Measurements from ENCODE around the gene AMH. TPM values are rescaled to one million over a fixed set of nuclear protein-coding genes. Genes with fewer than 3 reads are reported as not detected.

The AMH gene
- total RNA-seq, 1 experiment from 2014 or later: 21.9 TPM

DNA sequence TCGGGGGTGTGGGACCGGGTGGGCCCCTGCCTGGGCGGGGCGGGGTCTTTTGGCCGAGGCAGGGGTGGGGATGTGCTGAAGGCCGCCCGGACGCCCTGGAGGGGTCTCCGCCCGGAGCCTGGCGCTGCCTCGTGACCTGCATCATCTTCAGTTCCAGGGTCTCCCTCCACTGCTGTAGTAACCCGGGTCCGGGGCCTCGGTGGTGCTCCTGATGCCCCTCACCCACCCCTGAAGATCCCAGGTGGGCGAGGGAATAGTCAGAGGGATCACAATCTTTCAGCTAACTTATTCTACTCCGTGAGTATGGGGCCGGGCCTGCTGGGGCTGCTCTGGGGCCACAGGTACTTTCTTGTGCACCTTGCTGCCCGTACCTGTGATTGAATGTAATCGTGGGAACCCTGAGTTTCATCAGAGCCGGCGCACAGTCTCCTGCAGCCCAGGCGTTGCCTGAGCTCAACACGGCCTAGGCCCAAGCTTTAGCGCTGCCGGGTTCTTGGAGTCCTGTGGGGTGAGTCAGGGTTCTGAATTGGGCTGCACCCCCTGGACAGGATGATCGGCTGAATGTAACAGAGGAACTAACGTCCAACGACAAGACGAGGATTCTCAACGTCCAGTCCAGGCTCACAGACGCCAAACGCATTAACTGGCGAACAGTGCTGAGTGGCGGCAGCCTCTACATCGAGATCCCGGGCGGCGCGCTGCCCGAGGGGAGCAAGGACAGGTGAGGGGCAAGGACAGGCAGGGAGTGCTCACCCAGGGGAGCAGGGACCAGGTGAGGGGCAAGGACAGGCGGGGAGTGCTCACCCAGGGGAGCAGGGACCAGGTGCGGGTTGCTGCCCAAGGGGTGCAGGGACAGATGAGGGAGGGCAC is 22.3 kb downstream of the AMH start:
- Histone ChIP-seq H3K4me1 (ENCODE audit: control insufficient read depth, insufficient read depth, low read length) (peaks cover 15% of the 10 kb centered on the region), H3K27ac (ENCODE audit: low read length) (peak overlapping the region; percentile 74), H3K27me3 (ENCODE audit: control insufficient read depth, insufficient read depth, low read length) (no peaks in the 10 kb centered on the region), H3K9me3 (ENCODE audit: control insufficient read depth, insufficient read depth, low read depth, low read length) (no peaks in the 10 kb centered on the region), H3K36me3 (ENCODE audit: control insufficient read depth, insufficient read depth, low read length) (peaks cover 7% of the 10 kb centered on the region; the same call in 1 of the 2 replicates), H3K4me3 (ENCODE audit: low read depth in 2 of 2, low read length in 2 of 2) (peak overlapping the region; percentile 71 to 89)
- intact Hi-C loops (cut with micrococcal nuclease; ENCODE audit: unreplicated experiment): loop anchor here (2.0 kb wide), 1 partner anchor 35 kb away; the partner anchor contains the start of genes PLEKHJ1 and SF3A2
- ATAC-seq (no peak), DNase-seq (ENCODE audit: low read depth, low spot score) (no peak)
- ChIA-PET POLR2A (no interaction called here), CTCF (no interaction called here)
- BruUV-seq (replicated peaks): TSS peak; percentile 53
- in situ Hi-C loops (cut with HindIII; ENCODE audit: low pct_unique_long_range_greater_than_20kb, low sequenced_read_pairs): no loop called here
- TF ChIP-seq, protein P1, sequence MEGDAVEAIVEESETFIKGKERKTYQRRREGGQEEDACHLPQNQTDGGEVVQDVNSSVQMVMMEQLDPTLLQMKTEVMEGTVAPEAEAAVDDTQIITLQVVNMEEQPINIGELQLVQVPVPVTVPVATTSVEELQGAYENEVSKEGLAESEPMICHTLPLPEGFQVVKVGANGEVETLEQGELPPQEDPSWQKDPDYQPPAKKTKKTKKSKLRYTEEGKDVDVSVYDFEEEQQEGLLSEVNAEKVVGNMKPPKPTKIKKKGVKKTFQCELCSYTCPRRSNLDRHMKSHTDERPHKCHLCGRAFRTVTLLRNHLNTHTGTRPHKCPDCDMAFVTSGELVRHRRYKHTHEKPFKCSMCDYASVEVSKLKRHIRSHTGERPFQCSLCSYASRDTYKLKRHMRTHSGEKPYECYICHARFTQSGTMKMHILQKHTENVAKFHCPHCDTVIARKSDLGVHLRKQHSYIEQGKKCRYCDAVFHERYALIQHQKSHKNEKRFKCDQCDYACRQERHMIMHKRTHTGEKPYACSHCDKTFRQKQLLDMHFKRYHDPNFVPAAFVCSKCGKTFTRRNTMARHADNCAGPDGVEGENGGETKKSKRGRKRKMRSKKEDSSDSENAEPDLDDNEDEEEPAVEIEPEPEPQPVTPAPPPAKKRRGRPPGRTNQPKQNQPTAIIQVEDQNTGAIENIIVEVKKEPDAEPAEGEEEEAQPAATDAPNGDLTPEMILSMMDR (IDR thresholded peaks at IDR 0.05): no peak
- no peak for TF ChIP-seq SIN3A (IDR thresholded peaks at IDR 0.05; ENCODE audit: borderline replicate concordance, insufficient read depth, low read depth, low read length)
- TF ChIP-seq POLR2AphosphoS5 (IDR thresholded peaks at IDR 0.05; ENCODE audit: low read depth, low read length): no peak
- TF ChIP-seq, protein P2, sequence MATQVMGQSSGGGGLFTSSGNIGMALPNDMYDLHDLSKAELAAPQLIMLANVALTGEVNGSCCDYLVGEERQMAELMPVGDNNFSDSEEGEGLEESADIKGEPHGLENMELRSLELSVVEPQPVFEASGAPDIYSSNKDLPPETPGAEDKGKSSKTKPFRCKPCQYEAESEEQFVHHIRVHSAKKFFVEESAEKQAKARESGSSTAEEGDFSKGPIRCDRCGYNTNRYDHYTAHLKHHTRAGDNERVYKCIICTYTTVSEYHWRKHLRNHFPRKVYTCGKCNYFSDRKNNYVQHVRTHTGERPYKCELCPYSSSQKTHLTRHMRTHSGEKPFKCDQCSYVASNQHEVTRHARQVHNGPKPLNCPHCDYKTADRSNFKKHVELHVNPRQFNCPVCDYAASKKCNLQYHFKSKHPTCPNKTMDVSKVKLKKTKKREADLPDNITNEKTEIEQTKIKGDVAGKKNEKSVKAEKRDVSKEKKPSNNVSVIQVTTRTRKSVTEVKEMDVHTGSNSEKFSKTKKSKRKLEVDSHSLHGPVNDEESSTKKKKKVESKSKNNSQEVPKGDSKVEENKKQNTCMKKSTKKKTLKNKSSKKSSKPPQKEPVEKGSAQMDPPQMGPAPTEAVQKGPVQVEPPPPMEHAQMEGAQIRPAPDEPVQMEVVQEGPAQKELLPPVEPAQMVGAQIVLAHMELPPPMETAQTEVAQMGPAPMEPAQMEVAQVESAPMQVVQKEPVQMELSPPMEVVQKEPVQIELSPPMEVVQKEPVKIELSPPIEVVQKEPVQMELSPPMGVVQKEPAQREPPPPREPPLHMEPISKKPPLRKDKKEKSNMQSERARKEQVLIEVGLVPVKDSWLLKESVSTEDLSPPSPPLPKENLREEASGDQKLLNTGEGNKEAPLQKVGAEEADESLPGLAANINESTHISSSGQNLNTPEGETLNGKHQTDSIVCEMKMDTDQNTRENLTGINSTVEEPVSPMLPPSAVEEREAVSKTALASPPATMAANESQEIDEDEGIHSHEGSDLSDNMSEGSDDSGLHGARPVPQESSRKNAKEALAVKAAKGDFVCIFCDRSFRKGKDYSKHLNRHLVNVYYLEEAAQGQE (IDR thresholded peaks at IDR 0.05; ENCODE audit: insufficient read depth in 1 of 2, low read depth in 2 of 2, low read length in 1 of 2): no peak
- no peak for TF ChIP-seq TCF7L2 (IDR thresholded peaks at IDR 0.05; ENCODE audit: low read depth, low read length)

DNA sequence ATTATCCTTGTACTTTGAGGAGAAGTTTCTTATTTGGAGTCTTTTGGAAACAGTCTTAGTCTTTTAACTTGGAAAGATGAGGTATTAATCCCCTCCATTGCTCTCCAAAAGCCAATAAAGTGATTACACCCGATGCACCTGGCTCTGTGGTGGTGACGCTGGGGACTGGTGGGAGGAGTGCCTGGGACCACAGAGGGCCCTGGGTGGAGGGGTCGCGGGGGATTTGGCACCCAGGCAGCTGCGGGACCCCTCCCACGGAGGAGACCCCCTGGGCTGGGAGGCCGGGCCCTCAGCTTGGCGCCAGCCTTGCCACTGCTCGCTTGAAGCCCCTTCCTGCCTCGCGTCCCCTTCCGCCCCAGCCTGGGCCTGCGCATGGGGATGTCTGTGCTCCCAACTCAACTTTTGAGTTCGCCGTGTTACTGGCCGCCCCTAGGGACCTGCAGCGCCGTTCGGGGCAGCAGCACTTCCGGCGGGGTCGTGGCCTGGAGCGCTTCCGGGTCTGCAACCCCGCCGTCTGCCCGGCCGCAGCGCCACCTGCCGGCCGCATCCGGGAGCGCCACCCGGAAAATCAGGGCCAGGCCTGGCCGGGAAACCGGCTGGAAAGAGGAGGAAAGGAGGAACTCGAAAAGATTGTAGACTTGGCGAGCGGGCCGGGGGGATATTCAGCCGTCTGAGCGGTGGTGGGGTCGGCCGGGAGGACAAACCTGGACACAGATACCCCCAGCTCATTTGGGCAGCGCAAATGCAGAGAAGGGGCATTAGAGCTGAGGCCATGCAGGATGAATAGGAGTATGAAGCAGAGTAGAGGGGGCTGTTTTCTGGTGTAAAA is 24.4 kb downstream of the AMH start:
- ATAC-seq: peak; percentile 70
- TF ChIP-seq TCF7L2 (IDR thresholded peaks at IDR 0.05; ENCODE audit: low read depth, low read length) (no peak), POLR2AphosphoS5 (IDR thresholded peaks at IDR 0.05; ENCODE audit: low read depth, low read length) (peak; percentile 37; the same call in 1 of the 2 replicates), SIN3A (IDR thresholded peaks at IDR 0.05; ENCODE audit: borderline replicate concordance, insufficient read depth, low read depth, low read length) (0 out of 2 replicates have a peak, but pooled peaks have one; percentile 59)
- TF ChIP-seq, protein P1 (IDR thresholded peaks at IDR 0.05): peak; percentile 95
- TF ChIP-seq, protein P2 (IDR thresholded peaks at IDR 0.05; ENCODE audit: insufficient read depth in 1 of 2, low read depth in 2 of 2, low read length in 1 of 2): no peak
- Histone ChIP-seq H3K27me3 (ENCODE audit: control insufficient read depth, insufficient read depth, low read length) (no peaks in the 10 kb centered on the region), H3K27ac (ENCODE audit: low read length) (peak overlapping the region; percentile 72), H3K36me3 (ENCODE audit: control insufficient read depth, insufficient read depth, low read length) (peaks cover 7% of the 10 kb centered on the region; the same call in 1 of the 2 replicates), H3K4me3 (ENCODE audit: low read depth in 2 of 2, low read length in 2 of 2) (peak overlapping the region; percentile 71 to 89), H3K9me3 (ENCODE audit: control insufficient read depth, insufficient read depth, low read depth, low read length) (no peaks in the 10 kb centered on the region), H3K4me1 (ENCODE audit: control insufficient read depth, insufficient read depth, low read length) (peaks cover 6% of the 10 kb centered on the region)
- no peak for DNase-seq (ENCODE audit: low read depth, low spot score)
- in situ Hi-C loops (cut with HindIII; ENCODE audit: low pct_unique_long_range_greater_than_20kb, low sequenced_read_pairs) (no loop called here), intact Hi-C loops (cut with micrococcal nuclease; ENCODE audit: unreplicated experiment) (loop anchor here (2.0 kb wide), 1 partner anchor 37 kb away; the partner anchor contains the start of genes PLEKHJ1 and SF3A2)
- BruUV-seq (replicated peaks): no TSS peak
- ChIA-PET POLR2A (no interaction called here), CTCF (no interaction called here)
